ENCODE measurements around the gene MIEF2. TPM values are rescaled to one million over a fixed set of nuclear protein-coding genes. Genes with fewer than 3 reads are reported as not detected.
"Not testable (repeated sequence)": the region's sequence is repeated elsewhere in the genome, so short reads cannot be mapped to it uniquely, and the experiment has no call there.

The MIEF2 gene
- total RNA-seq, 1 experiment from 2014 or later, result 5.4 TPM

GRCh38 chr17:18262641-18263040 lies 2.2 kb downstream of the MIEF2 start:
- DNase-seq (ENCODE audit: low read depth, low spot score), result no peak
- in situ Hi-C loops (cut with HindIII; ENCODE audit: low pct_unique_long_range_greater_than_20kb, low sequenced_read_pairs), result no loop called here

GRCh38 chr17:18263885-18264682 lies 3.6 kb downstream of the MIEF2 start:
- DNase-seq (ENCODE audit: low read depth, low spot score), result no peak
- in situ Hi-C loops (cut with HindIII; ENCODE audit: low pct_unique_long_range_greater_than_20kb, low sequenced_read_pairs), result no loop called here

DNA sequence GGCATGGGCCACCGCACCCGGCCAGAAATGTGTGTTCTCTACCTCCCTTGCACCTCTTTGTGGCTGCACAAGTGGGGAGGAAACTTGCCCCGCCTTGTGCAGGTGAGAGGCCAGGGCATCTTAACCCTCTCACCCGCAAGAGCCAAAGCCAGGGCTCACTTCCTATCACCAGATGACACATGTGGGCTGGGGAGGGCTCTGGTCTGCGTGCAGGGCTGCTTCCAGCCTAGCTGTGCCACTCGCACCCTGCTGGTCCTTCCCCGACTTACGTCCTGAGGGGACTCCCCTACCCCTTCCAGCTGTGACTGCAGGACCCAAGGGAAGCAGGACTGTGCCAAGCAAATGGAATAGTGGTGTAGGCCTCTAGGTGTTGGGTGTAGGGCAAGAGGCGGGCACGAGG lies 6.9 kb downstream of the MIEF2 start:
- in situ Hi-C loops (cut with HindIII; ENCODE audit: low pct_unique_long_range_greater_than_20kb, low sequenced_read_pairs), result no loop called here
- DNase-seq (ENCODE audit: low read depth, low spot score), result no peak

- in situ Hi-C loops (cut with HindIII; ENCODE audit: low pct_unique_long_range_greater_than_20kb, low sequenced_read_pairs), result no loop called here
- no peak for DNase-seq (ENCODE audit: low read depth, low spot score)
Measured at GRCh38 chr17:18267927-18268711, 7.7 kb downstream of the MIEF2 start.

DNA sequence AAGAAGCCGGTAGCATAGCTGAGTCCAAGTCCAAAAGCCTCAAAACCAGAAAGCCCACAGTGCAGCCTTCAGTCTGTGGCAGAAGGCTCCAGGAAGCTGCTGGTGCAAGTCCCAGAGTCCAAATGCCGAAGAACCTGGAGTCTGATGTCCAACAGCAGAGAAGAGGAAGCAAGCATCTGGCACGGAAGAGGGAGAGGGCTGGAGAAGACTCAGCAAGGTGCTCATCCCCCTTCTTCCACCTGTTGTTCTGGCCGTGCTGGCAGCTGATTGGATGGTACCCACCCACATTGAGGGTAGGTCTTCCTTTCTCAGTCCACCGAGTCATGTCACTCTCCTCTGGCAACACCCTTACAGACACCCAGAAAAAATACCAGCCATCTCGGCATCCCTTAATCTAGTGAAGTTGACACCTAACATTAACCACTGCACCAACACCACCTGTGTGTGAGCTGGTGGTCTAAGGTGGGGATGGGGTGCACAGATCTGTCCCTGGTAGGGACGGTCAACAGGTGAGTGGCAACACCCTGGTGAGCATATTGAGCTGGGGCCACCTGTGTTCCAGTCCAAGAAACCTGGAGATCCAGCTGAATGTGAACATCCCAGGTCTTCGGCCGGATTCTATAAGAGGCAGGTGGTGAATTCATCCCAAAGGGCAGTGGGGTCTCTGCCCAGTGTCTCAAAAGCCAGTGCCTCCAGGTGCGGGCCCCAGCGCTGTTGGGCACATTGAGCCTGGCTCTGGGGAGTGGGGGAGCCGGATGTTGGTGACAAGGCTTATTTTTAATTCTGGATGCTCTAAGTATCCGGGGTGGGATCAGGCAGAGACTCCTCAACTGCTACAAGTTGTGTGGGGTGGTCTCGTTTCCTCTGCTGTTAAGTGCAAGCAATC lies 9.8 kb downstream of the MIEF2 start:
- DNase-seq (ENCODE audit: low read depth, low spot score), result no peak
- in situ Hi-C loops (cut with HindIII; ENCODE audit: low pct_unique_long_range_greater_than_20kb, low sequenced_read_pairs), result no loop called here

DNA sequence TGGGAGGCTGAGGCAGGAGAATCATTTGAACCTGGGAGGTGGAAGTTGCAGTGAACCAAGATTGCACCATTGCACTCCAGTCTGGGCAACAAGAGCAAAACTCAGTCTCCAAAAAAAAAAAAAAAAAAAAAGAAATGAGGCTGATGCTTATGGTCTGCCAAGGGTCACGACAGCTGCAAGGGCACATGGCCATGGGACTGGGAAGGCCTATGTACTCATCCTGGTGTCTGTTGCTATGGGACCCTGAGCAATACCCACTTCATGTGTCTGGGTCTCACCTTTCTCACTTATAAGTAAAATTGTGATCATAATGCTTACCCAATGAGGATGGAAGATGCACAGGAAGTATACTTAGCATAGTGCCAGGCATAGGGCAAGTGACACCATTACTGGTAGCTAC lies 16.6 kb downstream of the MIEF2 start:
- in situ Hi-C loops (cut with HindIII; ENCODE audit: low pct_unique_long_range_greater_than_20kb, low sequenced_read_pairs), result no loop called here
- no peak for DNase-seq (ENCODE audit: low read depth, low spot score)

DNA sequence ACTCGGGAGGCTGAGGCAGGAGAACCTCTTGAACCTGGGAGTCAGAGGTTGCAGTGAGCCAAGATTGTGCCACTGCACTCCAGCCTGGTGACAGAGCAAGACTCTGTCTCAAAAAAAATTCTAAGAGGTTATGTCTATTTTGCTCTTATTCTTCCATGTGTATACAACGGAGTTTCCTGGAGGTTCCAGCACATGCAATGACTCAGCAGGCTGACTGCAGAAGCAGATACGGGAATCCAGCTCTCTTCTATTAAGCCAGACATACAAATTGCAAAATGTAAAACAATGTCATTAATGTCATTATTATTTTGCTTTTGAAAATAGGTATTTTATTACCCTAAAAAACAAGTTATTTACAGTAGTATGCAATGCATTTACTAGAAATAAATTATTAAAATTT lies 18.4 kb downstream of the MIEF2 start:
- no peak for DNase-seq (ENCODE audit: low read depth, low spot score)
- in situ Hi-C loops (cut with HindIII; ENCODE audit: low pct_unique_long_range_greater_than_20kb, low sequenced_read_pairs), result no loop called here

DNA sequence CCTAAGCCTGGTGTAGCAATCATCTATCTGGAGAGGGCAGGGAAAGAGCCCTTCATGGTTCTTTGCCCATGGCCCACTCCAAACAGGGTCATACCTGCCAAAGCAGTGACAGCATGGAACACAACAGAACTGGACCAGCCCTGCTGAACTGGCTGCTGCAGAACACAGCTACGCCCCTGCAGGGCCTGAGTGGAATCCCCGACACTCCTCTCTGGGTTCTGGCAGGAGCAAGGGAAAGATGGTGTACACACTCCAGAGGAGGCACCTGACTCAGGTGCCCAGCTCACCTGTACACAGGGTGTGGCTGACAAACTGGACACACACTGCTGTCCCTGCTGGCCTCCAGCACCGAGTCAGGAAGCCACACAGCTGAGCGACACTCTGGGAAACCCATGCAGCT lies 19.8 kb downstream of the MIEF2 start:
- in situ Hi-C loops (cut with HindIII; ENCODE audit: low pct_unique_long_range_greater_than_20kb, low sequenced_read_pairs), result no loop called here
- DNase-seq (ENCODE audit: low read depth, low spot score), result no peak

DNA sequence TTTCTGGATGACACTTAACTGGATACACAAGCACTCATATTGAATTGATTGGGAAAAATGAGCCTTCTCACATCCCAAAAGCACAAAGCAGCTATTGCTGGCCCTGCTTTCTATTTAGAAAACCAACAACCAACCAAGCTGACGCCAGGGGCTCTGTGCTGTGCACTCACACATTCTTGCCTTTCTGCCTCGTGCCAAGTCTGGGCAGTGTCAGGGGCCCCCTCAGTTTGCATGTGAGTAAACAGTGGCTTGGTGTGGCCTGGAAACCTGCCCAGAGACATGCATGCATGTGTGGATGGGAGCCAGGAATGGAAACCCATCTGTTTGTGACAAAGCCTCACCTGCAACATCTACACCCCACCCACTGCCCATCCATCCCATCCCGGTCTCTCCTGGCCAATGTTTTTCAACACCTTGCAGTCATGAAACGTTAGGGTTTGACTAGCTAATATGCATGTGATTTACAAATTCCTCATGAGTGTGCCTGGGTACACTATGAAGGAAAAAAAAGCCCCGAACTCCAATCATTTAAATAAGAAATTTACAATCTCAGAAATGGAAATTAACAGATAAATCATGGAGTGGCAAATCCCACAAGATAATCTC lies 20.4 kb downstream of the MIEF2 start:
- in situ Hi-C loops (cut with HindIII; ENCODE audit: low pct_unique_long_range_greater_than_20kb, low sequenced_read_pairs), result no loop called here
- no peak for DNase-seq (ENCODE audit: low read depth, low spot score)

- no peak for DNase-seq (ENCODE audit: low read depth, low spot score)
- in situ Hi-C loops (cut with HindIII; ENCODE audit: low pct_unique_long_range_greater_than_20kb, low sequenced_read_pairs), result no loop called here
Measured at GRCh38 chr17:18281788-18282187, 21.3 kb downstream of the MIEF2 start.

DNA sequence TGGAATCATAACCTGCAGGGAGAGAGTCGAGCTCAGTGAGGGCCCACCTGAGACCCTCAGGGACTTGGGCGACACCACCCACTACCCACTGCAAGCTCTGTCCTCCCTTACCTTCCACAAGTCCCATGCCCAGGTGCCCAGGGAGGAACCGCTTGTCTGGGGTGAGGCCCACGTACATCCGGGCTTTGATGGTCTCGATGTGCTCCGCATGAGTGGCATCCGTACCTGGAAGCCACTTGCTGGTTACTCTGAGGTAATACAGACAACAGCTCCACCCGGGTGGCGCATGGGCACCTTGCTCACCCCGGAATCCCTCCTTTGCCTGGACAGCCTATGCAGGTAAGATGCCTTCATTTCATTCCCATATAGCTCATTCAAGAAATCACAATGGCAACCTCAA lies 24.8 kb downstream of the MIEF2 start:
- in situ Hi-C loops (cut with HindIII; ENCODE audit: low pct_unique_long_range_greater_than_20kb, low sequenced_read_pairs), result no loop called here
- no peak for DNase-seq (ENCODE audit: low read depth, low spot score)

GRCh38 chr17:18291718-18292540 lies 31.5 kb downstream of the MIEF2 start:
- in situ Hi-C loops (cut with HindIII; ENCODE audit: low pct_unique_long_range_greater_than_20kb, low sequenced_read_pairs), result no loop called here
- no peak for DNase-seq (ENCODE audit: low read depth, low spot score)

DNA sequence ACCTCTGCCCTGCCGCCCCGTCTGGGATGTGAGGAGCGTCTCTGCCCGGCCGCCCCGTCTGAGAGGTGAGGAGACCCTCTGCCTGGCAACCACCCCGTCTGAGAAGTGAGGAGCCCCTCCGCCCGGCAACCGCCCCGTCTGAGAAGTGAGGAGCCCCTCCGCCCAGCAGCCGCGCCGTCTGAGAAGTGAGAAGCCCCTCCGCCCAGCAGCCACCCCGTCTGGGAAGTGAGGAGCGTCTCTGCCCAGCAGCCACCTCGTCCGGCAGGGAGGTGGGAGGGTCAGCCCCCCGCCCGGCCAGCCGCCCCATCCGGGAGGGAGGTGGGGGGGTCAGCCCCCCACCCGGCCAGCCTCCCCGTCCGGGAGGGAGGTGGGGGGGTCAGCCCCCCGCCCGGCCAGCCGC lies 37.6 kb downstream of the MIEF2 start:
- DNase-seq (ENCODE audit: low read depth, low spot score); in situ Hi-C loops (cut with HindIII; ENCODE audit: low pct_unique_long_range_greater_than_20kb, low sequenced_read_pairs): not testable (repeated sequence)

GRCh38 chr17:18300725-18301480 lies 40.4 kb downstream of the MIEF2 start:
- DNase-seq (ENCODE audit: low read depth, low spot score), result no peak
- in situ Hi-C loops (cut with HindIII; ENCODE audit: low pct_unique_long_range_greater_than_20kb, low sequenced_read_pairs), result no loop called here

- in situ Hi-C loops (cut with HindIII; ENCODE audit: low pct_unique_long_range_greater_than_20kb, low sequenced_read_pairs); DNase-seq (ENCODE audit: low read depth, low spot score): not testable (repeated sequence)
Measured at GRCh38 chr17:18303206-18303605, 42.7 kb downstream of the MIEF2 start.

- in situ Hi-C loops (cut with HindIII; ENCODE audit: low pct_unique_long_range_greater_than_20kb, low sequenced_read_pairs), result no loop called here
- DNase-seq (ENCODE audit: low read depth, low spot score), result no peak
Measured at GRCh38 chr17:18309202-18309601, 48.7 kb downstream of the MIEF2 start.
